K562 (cell line): ENCODE results near the gene POU2AF3.

Source experiments
- CBFA2T2 ChIP-seq: fragments of 450-650 bp; conservative IDR thresholded peaks from 2 replicates; pipeline ENCODE4 v1.6.1; 2017; ENCODE audit warnings: mild to moderate bottlenecking
- FOS ChIP-seq: IDR thresholded peaks from 3 replicates; pipeline ENCODE4 v1.6.1; 2011; ENCODE audit not compliant: insufficient read length; ENCODE audit errors: extremely low read depth
- RCOR1 ChIP-seq, 2 experiments: IDR thresholded peaks; 2 replicates each; pipeline ENCODE4 v1.6.1; 2012; ENCODE audit warnings: low read depth in 2 of 2, low read length in 2 of 2, borderline replicate concordance in 1 of 2, improper control_type of control experiment in 1 of 2
- SP1 ChIP-seq: sonication (generic); formaldehyde crosslinking; IDR thresholded peaks from 2 replicates; pipeline ENCODE4 v1.8.1; 2022; ENCODE audit warnings: mild to moderate bottlenecking, missing genetic modification reagents
- ZFP1 ChIP-seq: fragments of 450-650 bp; formaldehyde crosslinking; IDR thresholded peaks from 2 replicates; pipeline ENCODE4 v1.4.0; 2020; ENCODE audit warnings: mild to moderate bottlenecking, mixed read lengths
- TF ChIP-seq, protein P1 (sequence below): fragments of 250-450 bp; sonication (Bioruptor Pico); IDR thresholded peaks from 2 replicates; pipeline ENCODE4 v1.8.0; 2022; ENCODE audit warnings: moderate library complexity, mild to moderate bottlenecking, inconsistent platforms
- TF ChIP-seq, protein P2 (sequence below), 3 experiments: IDR thresholded peaks in 2 of 3; conservative IDR thresholded peaks in 1 of 3; 2 replicates each; pipeline ENCODE4 v1.5.1; 2011 to 2012; ENCODE audit warnings: low read length in 3 of 3, mild to moderate bottlenecking in 3 of 3, control low read depth in 2 of 3, improper control_type of control experiment in 1 of 3, inconsistent platforms in 1 of 3, low read depth in 1 of 3, mixed read lengths in 1 of 3, moderate library complexity in 1 of 3; ENCODE audit not compliant: insufficient read depth in 2 of 3

DNA sequence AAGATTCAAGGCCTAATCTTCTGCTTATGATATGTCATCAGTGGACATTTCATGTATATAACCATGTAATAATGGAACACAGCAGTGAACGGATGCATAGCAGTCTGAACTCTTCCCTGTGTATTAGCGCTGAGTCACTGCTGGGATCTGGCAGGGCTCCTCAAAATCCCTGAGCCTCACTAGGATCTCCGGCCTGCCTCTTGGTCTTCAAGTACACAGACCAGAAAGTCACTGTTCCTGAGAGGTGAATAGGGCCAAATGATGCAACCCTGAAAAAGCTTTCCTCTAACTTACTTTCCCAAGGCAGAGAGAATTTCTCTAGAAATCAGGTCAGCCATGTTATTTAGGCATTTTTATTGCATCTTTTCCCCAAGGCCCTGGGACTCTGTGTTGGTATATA lies 45.7 kb downstream of the POU2AF3 start:
- TF ChIP-seq ZFP1 (CRISPR knock-in tag) (no peak), RCOR1 (IDR thresholded peaks at IDR 0.05; ENCODE audit: borderline replicate concordance in 1 of 2, low read depth in 2 of 2, low read length in 2 of 2) (no peak), FOS (no peak), SP1 (no peak), CBFA2T2 (no peak)
- TF ChIP-seq, protein P1, sequence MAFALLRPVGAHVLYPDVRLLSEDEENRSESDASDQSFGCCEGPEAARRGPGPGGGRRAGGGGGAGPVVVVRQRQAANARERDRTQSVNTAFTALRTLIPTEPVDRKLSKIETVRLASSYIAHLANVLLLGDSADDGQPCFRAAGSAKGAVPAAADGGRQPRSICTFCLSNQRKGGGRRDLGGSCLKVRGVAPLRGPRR (CRISPR knock-in tag): no peak
- TF ChIP-seq, protein P2, sequence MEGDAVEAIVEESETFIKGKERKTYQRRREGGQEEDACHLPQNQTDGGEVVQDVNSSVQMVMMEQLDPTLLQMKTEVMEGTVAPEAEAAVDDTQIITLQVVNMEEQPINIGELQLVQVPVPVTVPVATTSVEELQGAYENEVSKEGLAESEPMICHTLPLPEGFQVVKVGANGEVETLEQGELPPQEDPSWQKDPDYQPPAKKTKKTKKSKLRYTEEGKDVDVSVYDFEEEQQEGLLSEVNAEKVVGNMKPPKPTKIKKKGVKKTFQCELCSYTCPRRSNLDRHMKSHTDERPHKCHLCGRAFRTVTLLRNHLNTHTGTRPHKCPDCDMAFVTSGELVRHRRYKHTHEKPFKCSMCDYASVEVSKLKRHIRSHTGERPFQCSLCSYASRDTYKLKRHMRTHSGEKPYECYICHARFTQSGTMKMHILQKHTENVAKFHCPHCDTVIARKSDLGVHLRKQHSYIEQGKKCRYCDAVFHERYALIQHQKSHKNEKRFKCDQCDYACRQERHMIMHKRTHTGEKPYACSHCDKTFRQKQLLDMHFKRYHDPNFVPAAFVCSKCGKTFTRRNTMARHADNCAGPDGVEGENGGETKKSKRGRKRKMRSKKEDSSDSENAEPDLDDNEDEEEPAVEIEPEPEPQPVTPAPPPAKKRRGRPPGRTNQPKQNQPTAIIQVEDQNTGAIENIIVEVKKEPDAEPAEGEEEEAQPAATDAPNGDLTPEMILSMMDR (IDR thresholded peaks at IDR 0.05 in 2 of 3, conservative IDR thresholded peaks at IDR 0.05 in 1 of 3; ENCODE audit: insufficient read depth in 2 of 3, low read depth in 1 of 3, low read length in 3 of 3): no peak
